MCF 10A (cell line): ENCODE data around the gene SLC22A14. TPM values are rescaled to one million over a fixed set of nuclear protein-coding genes. Genes with fewer than 3 reads are reported as not detected.

Experiments
- BruUV-seq: library from RNA; stranded (reverse); fragments of 400-500 nt; replicated peaks from 2 replicates; lab custom pipeline; 2021; lab: Mats Ljungman, UMichigan
- CTCF ChIA-PET: fragments of 300-600 bp; sonication (Branson Sonifier 250); formaldehyde crosslinking; extraction: SDS; loops from one replicate; lab custom pipeline; 2021; ENCODE audit warnings: antibody characterized with exemption, inconsistent platforms; lab: Yijun Ruan, JAX
- POLR2A ChIA-PET: fragments of 300-600, 350-650 bp; sonication (Branson Sonifier 250); formaldehyde crosslinking; extraction: SDS; loops from one replicate; lab custom pipeline; 2020; ENCODE audit warnings: antibody characterized with exemption, inconsistent platforms; lab: Yijun Ruan, JAX
- DNase-seq: peaks from one replicate; pipeline ENCODE4 v3.0.0-alpha.2; 2018; ENCODE audit not compliant: unreplicated experiment
- H3K27ac Mint-ChIP-seq: one replicate; pipeline ENCODE4 v1.8.0; 2022; ENCODE audit warnings: mild to moderate bottlenecking, low read depth, mixed read lengths; ENCODE audit not compliant: unreplicated experiment
- H3K27me3 Mint-ChIP-seq: one replicate; pipeline ENCODE4 v1.8.0; 2022; ENCODE audit warnings: mixed read lengths; ENCODE audit not compliant: insufficient read depth, unreplicated experiment
- H3K36me3 Mint-ChIP-seq: one replicate; pipeline ENCODE4 v1.8.0; 2022; ENCODE audit warnings: mild to moderate bottlenecking, moderate library complexity, mixed read lengths; ENCODE audit not compliant: insufficient read depth, unreplicated experiment
- H3K4me1 Mint-ChIP-seq: one replicate; pipeline ENCODE4 v1.8.0; 2022; ENCODE audit warnings: mixed read lengths; ENCODE audit not compliant: insufficient read depth, unreplicated experiment
- H3K4me3 Mint-ChIP-seq: one replicate; pipeline ENCODE4 v1.8.0; 2022; ENCODE audit warnings: mild to moderate bottlenecking, moderate library complexity, mixed read lengths; ENCODE audit not compliant: unreplicated experiment
- H3K9me3 Mint-ChIP-seq: one replicate; pipeline ENCODE4 v1.8.0; 2022; ENCODE audit warnings: mixed read lengths; ENCODE audit not compliant: unreplicated experiment
- CTCF ChIP-seq: fragments of 200-600 bp; IDR thresholded peaks from one replicate; pipeline ENCODE4 v1.8.0; 2022; ENCODE audit warnings: antibody characterized with exemption, mild to moderate bottlenecking; ENCODE audit not compliant: unreplicated experiment
- intact Hi-C: fragments of 100-400 bp; cut with micrococcal nuclease; formaldehyde crosslinking; loops from 2 replicates; pipeline ENCODE4 v1.14.1; 2022
- total RNA-seq: library from RNA; stranded (reverse); gene quantifications from 2 replicates; pipeline ENCODE4 v1.2.3, GENCODE V29; 2022

Gene SLC22A14
- total RNA-seq, 1 experiment from 2014 or later: 0.44 TPM

- H3K27ac Mint-ChIP-seq: no peak overlapping the region
- no peak for TF ChIP-seq CTCF
- BruUV-seq: no TSS peak
These were observed 28.4 kb upstream of the SLC22A14 start for GRCh38 chr3:38253704-38254103.

GRCh38 chr3:38254872-38255271 is 27.2 kb upstream of the SLC22A14 start:
- ChIA-PET CTCF (interaction anchor here (0.5 to 0.8 kb wide), 2 partner anchors 32 to 84 kb away, joined by 3 to 4 read pairs; no protein-coding TSS in a partner anchor), POLR2A (no interaction called here)
- Mint-ChIP-seq H3K27me3 (no peaks in the 10 kb centered on the region), H3K27ac (no peak overlapping the region), H3K4me3 (no peak overlapping the region), H3K9me3 (no peaks in the 10 kb centered on the region), H3K4me1 (no peaks in the 10 kb centered on the region), H3K36me3 (peaks cover 71% of the 10 kb centered on the region)
- TSS peak; percentile 24 for BruUV-seq
- no peak for DNase-seq
- TF ChIP-seq CTCF: no peak
- intact Hi-C loops: no loop called here

More at GRCh38 chr3:38253704-38254103, 28.4 kb upstream of the SLC22A14 start:
- Mint-ChIP-seq H3K4me1 (no peaks in the 10 kb centered on the region), H3K9me3 (no peaks in the 10 kb centered on the region), H3K27me3 (no peaks in the 10 kb centered on the region), H3K36me3 (peaks cover 76% of the 10 kb centered on the region), H3K4me3 (no peak overlapping the region)
- DNase-seq: no peak
- POLR2A ChIA-PET: no interaction called here
- intact Hi-C loops: no loop called here
- CTCF ChIA-PET: interaction anchor here (0.8 kb wide), 1 partner anchor 137 kb away, joined by 4 read pairs; no protein-coding TSS in a partner anchor

GRCh38 chr3:38255627-38256026 is 26.5 kb upstream of the SLC22A14 start:
- DNase-seq: no peak
- ChIA-PET CTCF (interaction anchor here (0.8 to 1.4 kb wide), 2 partner anchors 43 to 84 kb away, joined by 3 read pairs; no protein-coding TSS in a partner anchor), POLR2A (no interaction called here)
- no peak overlapping the region for H3K27ac Mint-ChIP-seq
- intact Hi-C loops: no loop called here
- peaks cover 68% of the 10 kb centered on the region for H3K36me3 Mint-ChIP-seq
- no TSS peak for BruUV-seq
- H3K9me3 Mint-ChIP-seq: no peaks in the 10 kb centered on the region
- no peaks in the 10 kb centered on the region for H3K4me1 Mint-ChIP-seq
- TF ChIP-seq CTCF: no peak
- H3K4me3 Mint-ChIP-seq: no peak overlapping the region
- H3K27me3 Mint-ChIP-seq: no peaks in the 10 kb centered on the region

DNA sequence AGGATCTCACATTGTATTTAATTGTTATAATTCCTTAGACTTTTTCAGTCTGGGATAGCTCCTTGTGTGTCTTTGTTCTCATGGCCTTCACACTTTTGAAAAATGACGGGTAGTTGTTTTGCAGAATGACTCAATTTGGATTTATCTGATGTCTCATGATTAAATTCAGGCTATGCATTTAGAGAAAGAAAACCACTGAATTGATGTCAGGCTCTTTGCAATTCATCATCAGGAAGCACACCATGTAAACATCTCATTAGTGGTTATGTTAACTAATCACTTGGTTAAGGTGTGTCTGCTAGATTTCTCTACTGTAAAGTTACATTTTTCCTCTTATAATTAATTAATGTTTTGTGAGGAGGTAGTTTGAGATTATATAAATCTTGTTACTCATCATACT is 24.5 kb upstream of the SLC22A14 start:
- no peak for DNase-seq
- ChIA-PET CTCF (interaction anchor here (1.0 kb wide), 1 partner anchor 222 kb away, joined by 3 read pairs; no protein-coding TSS in a partner anchor), POLR2A (interaction anchor here (0.7 kb wide), 1 partner anchor 1656 kb away, joined by 3 read pairs; no protein-coding TSS in a partner anchor)
- no peaks in the 10 kb centered on the region for H3K27me3 Mint-ChIP-seq
- no peak overlapping the region for H3K4me3 Mint-ChIP-seq
- H3K27ac Mint-ChIP-seq: no peak overlapping the region
- no peaks in the 10 kb centered on the region for H3K4me1 Mint-ChIP-seq
- TF ChIP-seq CTCF: no peak
- intact Hi-C loops: no loop called here
- peaks cover 49% of the 10 kb centered on the region for H3K36me3 Mint-ChIP-seq
- no peaks in the 10 kb centered on the region for H3K9me3 Mint-ChIP-seq
- no TSS peak for BruUV-seq
